ENCODE data around the gene RGL1.

Gene RGL1

DNA sequence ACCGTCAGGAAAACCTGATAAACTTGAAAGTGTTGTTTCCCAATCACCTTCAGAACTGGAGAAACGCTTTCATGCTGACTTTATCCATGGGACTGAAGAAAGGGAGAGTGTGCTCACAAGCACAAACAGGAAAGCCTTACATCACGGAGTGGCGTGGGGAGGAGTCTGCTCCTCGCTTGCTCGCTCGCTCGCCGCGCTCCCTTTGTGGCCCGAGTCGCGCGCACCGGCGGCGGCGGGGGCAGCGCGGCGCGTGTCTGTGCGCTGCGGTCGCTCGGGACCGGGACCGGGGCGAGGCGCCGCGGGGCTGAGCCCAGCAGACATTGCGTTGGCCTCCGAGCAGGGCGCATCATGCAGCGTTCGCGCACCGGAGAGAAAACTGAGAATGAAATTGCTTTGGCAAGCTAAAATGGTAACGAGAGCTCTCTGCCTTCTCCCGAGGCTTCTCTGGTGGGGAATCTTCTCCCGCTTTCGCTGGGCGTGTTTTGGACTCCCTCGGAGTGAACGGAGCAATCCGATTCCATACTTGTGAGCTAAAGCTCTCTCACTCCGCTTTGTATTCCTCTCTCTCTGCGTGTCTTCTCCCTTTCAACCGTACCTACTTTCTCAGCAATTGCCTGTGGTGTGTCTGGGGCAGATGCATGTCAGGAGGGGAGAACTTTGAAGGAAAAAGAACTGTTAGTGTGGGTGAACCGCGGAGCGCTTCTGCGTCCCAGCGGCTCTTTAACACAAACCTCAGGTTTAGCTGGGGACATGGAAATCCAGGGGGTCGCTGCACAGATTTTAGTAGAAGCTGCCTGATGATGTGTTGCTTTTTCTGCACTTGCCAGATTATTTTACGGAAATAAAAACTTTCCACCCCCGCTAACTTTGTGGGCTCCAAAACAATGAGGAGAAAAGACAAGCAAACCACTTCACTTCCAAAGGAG lies at the start of gene RGL1:
RGL1 (plus strand) TSS at position 205 of the 926 bp plus-strand sequence; CDS start at position 383, 178 bp downstream.
- H3K4me3 ChIP-seq (replicated peaks; ENCODE audit: low read depth, low read length) = peak within 1 kb of the TSS; percentile 88

GRCh38 chr1:183756326-183756725 lies 48.6 kb upstream of the RGL1 start:
- TF ChIP-seq CTCF (IDR thresholded peaks at IDR 0.05; ENCODE audit: insufficient read depth, low read length, poor library complexity, severe bottlenecking) = no peak
- Histone ChIP-seq H3K4me3 (replicated peaks; ENCODE audit: low read depth, low read length) (no peak overlapping the region), H3K36me3 (ENCODE audit: control insufficient read depth, insufficient read depth, low read length) (no peaks in the 10 kb centered on the region), H3K27me3 (replicated peaks; ENCODE audit: control insufficient read depth, insufficient read depth, low read length) (no peaks in the 10 kb centered on the region)
- DNase-seq (ENCODE audit: extremely low read depth, insufficient read length) = no peak

More for the DNA sequence above, at the start of gene RGL1:
- H3K27me3 ChIP-seq (replicated peaks; ENCODE audit: control insufficient read depth, insufficient read depth, low read length) = no peaks in the 10 kb centered on the region
- peak; percentile 80 for DNase-seq (ENCODE audit: extremely low read depth, insufficient read length)
- no peaks in the 10 kb centered on the region for H3K36me3 ChIP-seq (ENCODE audit: control insufficient read depth, insufficient read depth, low read length)
- no peak for TF ChIP-seq CTCF (IDR thresholded peaks at IDR 0.05; ENCODE audit: insufficient read depth, low read length, poor library complexity, severe bottlenecking)

GRCh38 chr1:183757061-183757460 lies 47.9 kb upstream of the RGL1 start:
- no peaks in the 10 kb centered on the region for H3K27me3 ChIP-seq (replicated peaks; ENCODE audit: control insufficient read depth, insufficient read depth, low read length)
- TF ChIP-seq CTCF (IDR thresholded peaks at IDR 0.05; ENCODE audit: insufficient read depth, low read length, poor library complexity, severe bottlenecking) = no peak
- DNase-seq (ENCODE audit: extremely low read depth, insufficient read length) = no peak
- no peaks in the 10 kb centered on the region for H3K36me3 ChIP-seq (ENCODE audit: control insufficient read depth, insufficient read depth, low read length)
- no peak overlapping the region for H3K4me3 ChIP-seq (replicated peaks; ENCODE audit: low read depth, low read length)

- no peak for TF ChIP-seq CTCF (IDR thresholded peaks at IDR 0.05; ENCODE audit: insufficient read depth, low read length, poor library complexity, severe bottlenecking)
- DNase-seq (ENCODE audit: extremely low read depth, insufficient read length) = no peak
- Histone ChIP-seq H3K4me3 (replicated peaks; ENCODE audit: low read depth, low read length) (no peak overlapping the region), H3K27me3 (replicated peaks; ENCODE audit: control insufficient read depth, insufficient read depth, low read length) (no peaks in the 10 kb centered on the region), H3K36me3 (ENCODE audit: control insufficient read depth, insufficient read depth, low read length) (no peaks in the 10 kb centered on the region)
Observed at GRCh38 chr1:183758913-183759312, 46.0 kb upstream of the RGL1 start.

DNA sequence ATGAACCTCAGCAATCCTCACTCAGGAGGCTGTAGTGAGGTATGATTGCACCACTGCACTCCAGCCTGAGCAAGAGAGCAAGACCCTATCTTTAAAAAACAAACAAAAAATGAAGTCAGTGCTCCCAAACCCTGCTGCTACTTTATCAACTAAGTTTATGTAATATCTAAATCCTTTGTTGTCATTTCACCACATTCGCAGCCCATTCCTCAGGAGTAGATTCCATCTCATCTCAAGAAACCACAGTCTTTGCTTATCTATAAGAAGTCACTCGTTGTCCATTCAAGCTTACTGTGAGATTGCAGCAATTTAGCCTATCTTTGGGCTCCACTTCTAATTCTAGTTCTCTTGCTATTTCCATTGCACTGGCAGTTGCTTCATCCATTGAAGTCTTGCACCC lies 44.3 kb upstream of the RGL1 start:
- DNase-seq (ENCODE audit: extremely low read depth, insufficient read length) = no peak
- TF ChIP-seq CTCF (IDR thresholded peaks at IDR 0.05; ENCODE audit: insufficient read depth, low read length, poor library complexity, severe bottlenecking) = no peak
- H3K27me3 ChIP-seq (replicated peaks; ENCODE audit: control insufficient read depth, insufficient read depth, low read length) = no peaks in the 10 kb centered on the region
- no peaks in the 10 kb centered on the region; the same call in 1 of the 2 replicates for H3K36me3 ChIP-seq (ENCODE audit: control insufficient read depth, insufficient read depth, low read length)
- H3K4me3 ChIP-seq (replicated peaks; ENCODE audit: low read depth, low read length) = no peak overlapping the region

Data from GM06990 (cell line).